HG02571 (cell line): ENCODE measurements around the gene BSDC1.
"Not testable (repeated sequence)": the region's sequence is repeated elsewhere in the genome, so short reads cannot be mapped to it uniquely, and the experiment has no call there.

Source experiments
- ATAC-seq: cut with Tn5 transposase; IDR thresholded peaks from one replicate; pipeline ENCODE4 v1.9.1; 2021; ENCODE audit warnings: mild to moderate bottlenecking, moderate library complexity; ENCODE audit not compliant: unreplicated experiment

BSDC1 gene

GRCh38 chr1:32394141-32394889 is at the start of gene BSDC1:
TSS of gene BSDC1 (minus strand) at chr1:32394441. CDS start at chr1:32394414, 27 bp downstream.
- ATAC-seq: peak; percentile 98

GRCh38 chr1:32441467-32441866 is 47.2 kb upstream of the BSDC1 start:
- ATAC-seq: not testable (repeated sequence)

- ATAC-seq: not testable (repeated sequence)
Observed at GRCh38 chr1:32438777-32439176, 44.5 kb upstream of the BSDC1 start.

- ATAC-seq: no peak
Observed at GRCh38 chr1:32438136-32438535, 43.9 kb upstream of the BSDC1 start.

- ATAC-seq: no peak
Observed at GRCh38 chr1:32431736-32432400, 37.6 kb upstream of the BSDC1 start.

GRCh38 chr1:32427264-32427963 is 33.2 kb upstream of the BSDC1 start:
- ATAC-seq: no peak

- ATAC-seq: no peak
Observed at GRCh38 chr1:32426489-32427255, 32.4 kb upstream of the BSDC1 start.

GRCh38 chr1:32421775-32422174 is 27.5 kb upstream of the BSDC1 start:
- no peak for ATAC-seq

- no peak for ATAC-seq
Observed at GRCh38 chr1:32414186-32414886, 20.1 kb upstream of the BSDC1 start.

GRCh38 chr1:32413507-32414185 is 19.4 kb upstream of the BSDC1 start:
- no peak for ATAC-seq

GRCh38 chr1:32411261-32411660 is 17.0 kb upstream of the BSDC1 start:
- no peak for ATAC-seq

GRCh38 chr1:32406629-32407111 is 12.4 kb upstream of the BSDC1 start:
- ATAC-seq: no peak

GRCh38 chr1:32405672-32406467 is 11.6 kb upstream of the BSDC1 start:
- no peak for ATAC-seq

GRCh38 chr1:32404946-32405345 is 10.7 kb upstream of the BSDC1 start:
- ATAC-seq: no peak

- ATAC-seq: no peak
Observed at GRCh38 chr1:32400876-32401631, 6.8 kb upstream of the BSDC1 start.

GRCh38 chr1:32399843-32400242 is 5.6 kb upstream of the BSDC1 start:
- ATAC-seq: no peak

GRCh38 chr1:32398401-32398800 is 4.2 kb upstream of the BSDC1 start:
- no peak for ATAC-seq

- ATAC-seq: not testable (repeated sequence)
Observed at GRCh38 chr1:32396524-32396923, 2.3 kb upstream of the BSDC1 start.
